HG03342 (cell line): ENCODE measurements around the gene ETFA.

Experiments
- ATAC-seq: cut with Tn5 transposase; IDR thresholded peaks from one replicate; pipeline ENCODE4 v1.9.1; 2021; ENCODE audit warnings: mild to moderate bottlenecking, moderate library complexity; ENCODE audit not compliant: unreplicated experiment

Gene ETFA

GRCh38 chr15:76223521-76223920, 87.7 kb downstream of the ETFA start:
- ATAC-seq = no peak

- no peak for ATAC-seq
Observed at GRCh38 chr15:76222159-76222558, 89.1 kb downstream of the ETFA start.

GRCh38 chr15:76221085-76221767, 90.0 kb downstream of the ETFA start:
- no peak for ATAC-seq

GRCh38 chr15:76217882-76218217, 93.4 kb downstream of the ETFA start:
- ATAC-seq = no peak

GRCh38 chr15:76217029-76217881, 94.0 kb downstream of the ETFA start:
- no peak for ATAC-seq

- no peak for ATAC-seq
Observed at GRCh38 chr15:76215634-76216033, 95.6 kb downstream of the ETFA start.

GRCh38 chr15:76209942-76210341, 101.3 kb downstream of the ETFA start:
- no peak for ATAC-seq

- ATAC-seq = no peak
Observed at GRCh38 chr15:76209523-76209922, 101.7 kb downstream of the ETFA start.

- no peak for ATAC-seq
Observed at GRCh38 chr15:76208786-76209424, 102.4 kb downstream of the ETFA start.

GRCh38 chr15:76208084-76208785, 103.0 kb downstream of the ETFA start:
- no peak for ATAC-seq

- ATAC-seq = no peak
Observed at GRCh38 chr15:76206325-76206976, 104.8 kb downstream of the ETFA start.

GRCh38 chr15:76204916-76205460, 106.3 kb downstream of the ETFA start:
- ATAC-seq = no peak

GRCh38 chr15:76204109-76204845, 107.0 kb downstream of the ETFA start:
- no peak for ATAC-seq

GRCh38 chr15:76203346-76204108, 107.7 kb downstream of the ETFA start:
- no peak for ATAC-seq

GRCh38 chr15:76201536-76202255, 109.6 kb downstream of the ETFA start:
- ATAC-seq = no peak

- no peak for ATAC-seq
Observed at GRCh38 chr15:76200641-76201105, 110.6 kb downstream of the ETFA start.

- no peak for ATAC-seq
Observed at GRCh38 chr15:76200083-76200465, 111.2 kb downstream of the ETFA start.
